Hematopoietic multipotent progenitor cell (in vitro differentiated cells): ENCODE data around the gene FAM53A. TPM values are rescaled to one million over a fixed set of nuclear protein-coding genes. Genes with fewer than 3 reads are reported as not detected.
"Not testable (repeated sequence)": the region's sequence is repeated elsewhere in the genome, so short reads cannot be mapped to it uniquely, and the experiment has no call there.

Experiments
- DNase-seq, 3 donors: peaks; one replicate each; pipeline ENCODE4 v3.0.0-alpha.2; 2011 to 2015; ENCODE audit warnings: low read depth in 2 of 3, low spot score in 2 of 3
- total RNA-seq: library from RNA; depleted of rRNA; stranded (reverse); fragments of >200 nt; gene quantifications from one replicate; pipeline ENCODE4 v1.2.3, GENCODE V29; 2012

FAM53A gene
- total RNA-seq, 1 donor: 9.4 TPM

DNA sequence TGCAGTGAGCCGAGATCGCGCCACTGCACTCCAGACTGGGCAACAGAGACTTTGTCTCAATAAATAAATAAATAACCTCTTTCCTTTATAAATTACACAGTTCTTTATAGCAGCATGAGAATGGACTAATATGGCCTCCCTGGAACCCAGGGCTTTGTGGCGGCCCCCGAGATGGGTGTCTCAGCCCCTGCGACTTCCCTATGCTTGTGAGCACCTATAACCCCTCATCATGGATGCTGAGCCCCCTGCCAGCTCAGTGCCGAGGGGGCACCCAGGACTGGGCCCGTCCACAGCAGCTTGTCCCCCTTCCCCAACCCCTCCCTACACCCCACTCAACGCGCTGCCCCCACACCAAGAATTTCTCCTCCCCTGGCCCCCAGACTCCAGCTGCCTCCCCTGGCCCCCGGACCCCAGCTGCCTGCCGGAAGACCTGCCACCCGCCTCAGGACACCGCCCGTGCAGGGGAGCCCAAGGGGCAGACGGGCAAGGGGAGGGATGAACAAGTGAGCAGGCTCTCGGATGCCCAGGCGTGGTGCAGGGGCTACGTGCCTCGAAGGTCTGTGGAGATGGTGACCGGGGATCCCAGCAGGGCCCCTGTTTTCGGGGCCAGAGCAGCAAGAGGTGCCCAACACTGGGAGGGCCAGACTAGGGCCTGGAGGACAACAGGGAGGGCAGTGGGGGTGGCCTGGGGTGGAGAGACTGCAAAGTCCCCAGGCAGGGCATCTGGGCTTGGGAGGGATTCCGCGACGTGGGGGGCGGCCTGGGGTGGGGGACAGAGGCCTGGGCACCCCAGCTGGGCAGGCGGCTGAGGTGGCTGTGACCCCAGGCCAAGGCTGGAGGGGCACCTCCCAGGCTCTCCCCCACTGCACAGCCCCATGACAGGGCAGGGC lies 74.0 kb downstream of the FAM53A start:
- no peak for DNase-seq

DNA sequence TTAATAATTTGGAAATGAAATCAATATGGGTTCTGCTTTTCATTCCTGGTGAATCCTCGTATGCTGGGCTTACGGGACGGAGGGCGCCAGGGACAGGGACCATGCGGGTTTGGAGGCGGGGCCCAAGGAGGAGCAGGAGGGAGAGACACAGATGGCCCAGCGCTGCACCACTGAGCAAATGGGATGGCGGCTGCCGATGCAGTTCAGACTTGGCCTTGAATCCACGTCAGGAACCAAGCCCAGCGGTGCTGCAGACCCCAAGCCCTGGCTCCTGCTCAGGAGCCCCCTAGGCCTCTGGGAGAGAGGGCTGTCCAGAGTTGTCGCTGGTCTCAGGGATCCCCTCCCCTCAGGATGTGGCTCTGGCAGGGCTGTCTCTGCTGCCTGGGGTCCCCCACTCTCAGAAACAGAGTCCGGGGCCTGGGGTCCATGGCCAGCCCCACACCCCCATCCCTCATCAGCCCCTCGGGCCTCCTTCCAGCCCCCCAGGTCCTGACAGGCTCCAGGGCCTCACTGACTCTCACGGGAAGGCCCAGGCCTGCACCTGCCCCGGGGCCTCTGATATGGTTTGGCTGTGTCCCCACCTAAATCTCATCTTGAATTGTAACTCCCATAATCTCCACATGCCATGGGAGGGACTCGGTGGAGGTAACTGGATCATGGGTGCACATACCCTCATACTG lies 75.2 kb downstream of the FAM53A start:
- DNase-seq: no peak

- no peak for DNase-seq
These were observed 75.8 kb downstream of the FAM53A start for GRCh38 chr4:1608196-1608820.

DNA sequence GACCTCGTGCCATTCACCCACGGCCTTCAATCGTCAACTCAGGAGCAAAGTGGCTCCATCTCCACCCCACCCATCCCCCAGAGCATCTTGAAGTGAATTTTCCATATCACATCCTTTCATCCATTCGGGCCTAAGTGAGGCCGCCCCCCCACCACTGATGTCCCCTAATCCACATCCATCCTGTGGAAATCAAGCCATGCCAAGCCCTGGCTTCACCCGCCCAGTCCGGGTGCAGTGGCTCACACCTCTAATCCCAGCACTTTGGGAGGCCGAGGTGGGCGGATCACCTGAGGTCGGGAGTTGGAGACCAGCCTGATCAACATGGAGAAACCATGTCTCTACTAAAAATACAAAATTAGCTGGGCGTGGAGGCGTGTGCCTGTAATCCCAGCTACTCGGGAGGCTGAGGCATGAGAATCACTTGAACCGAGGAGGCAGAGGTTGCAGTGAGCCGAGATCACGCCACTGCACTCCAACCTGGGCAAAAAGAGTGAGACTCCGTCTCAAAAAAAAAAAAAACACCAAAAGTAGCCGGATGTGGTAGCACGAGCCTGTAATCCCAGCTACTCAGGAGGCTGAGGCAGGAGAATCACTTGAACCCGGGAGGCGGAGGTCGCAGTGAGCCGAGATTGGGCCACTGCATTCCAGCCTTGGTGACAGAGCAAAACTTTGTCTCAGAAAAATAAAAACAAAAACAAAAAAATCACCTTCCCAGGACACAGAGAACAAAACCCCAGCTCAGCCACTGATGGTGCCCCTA lies 76.5 kb downstream of the FAM53A start:
- DNase-seq: not testable (repeated sequence)

GRCh38 chr4:1604706-1605205 lies 79.4 kb downstream of the FAM53A start:
- no peak for DNase-seq

GRCh38 chr4:1604181-1604705 lies 79.9 kb downstream of the FAM53A start:
- DNase-seq: no peak

DNA sequence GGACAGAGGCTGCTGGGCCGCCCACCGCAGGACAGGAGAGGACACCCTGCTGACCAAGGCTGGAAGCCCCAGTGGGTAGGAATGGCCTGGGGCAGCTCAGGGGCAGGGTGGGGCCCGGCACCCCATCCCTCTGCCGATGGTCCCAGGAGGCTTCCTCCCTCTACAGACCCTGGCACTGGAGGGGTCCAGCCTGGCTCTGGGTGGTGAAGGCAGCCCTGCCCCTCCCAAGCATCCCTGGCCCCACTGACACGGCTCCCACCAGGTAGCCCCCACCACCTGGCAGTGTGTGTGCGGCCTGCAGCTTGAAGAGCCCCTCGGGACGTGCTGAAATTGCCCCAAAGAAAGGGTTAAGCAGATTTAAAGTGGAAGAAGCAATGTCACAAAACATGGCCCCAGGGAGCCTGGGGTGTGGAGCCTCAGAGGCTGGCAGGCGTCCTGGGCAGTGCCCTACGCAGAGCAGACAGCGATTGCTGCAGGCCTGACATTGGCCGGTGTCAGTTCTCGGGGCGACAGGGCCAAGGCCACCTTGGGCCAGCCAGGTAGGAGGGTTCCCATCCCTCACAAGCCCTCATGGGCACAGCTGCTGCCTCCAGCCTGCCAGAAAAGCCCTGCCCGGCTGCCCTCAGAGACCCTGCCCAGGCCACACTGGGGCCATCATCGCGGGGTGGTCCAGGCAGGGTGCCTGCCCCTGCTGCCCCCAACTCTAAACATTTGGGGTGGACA lies 80.5 kb downstream of the FAM53A start:
- DNase-seq: no peak

DNA sequence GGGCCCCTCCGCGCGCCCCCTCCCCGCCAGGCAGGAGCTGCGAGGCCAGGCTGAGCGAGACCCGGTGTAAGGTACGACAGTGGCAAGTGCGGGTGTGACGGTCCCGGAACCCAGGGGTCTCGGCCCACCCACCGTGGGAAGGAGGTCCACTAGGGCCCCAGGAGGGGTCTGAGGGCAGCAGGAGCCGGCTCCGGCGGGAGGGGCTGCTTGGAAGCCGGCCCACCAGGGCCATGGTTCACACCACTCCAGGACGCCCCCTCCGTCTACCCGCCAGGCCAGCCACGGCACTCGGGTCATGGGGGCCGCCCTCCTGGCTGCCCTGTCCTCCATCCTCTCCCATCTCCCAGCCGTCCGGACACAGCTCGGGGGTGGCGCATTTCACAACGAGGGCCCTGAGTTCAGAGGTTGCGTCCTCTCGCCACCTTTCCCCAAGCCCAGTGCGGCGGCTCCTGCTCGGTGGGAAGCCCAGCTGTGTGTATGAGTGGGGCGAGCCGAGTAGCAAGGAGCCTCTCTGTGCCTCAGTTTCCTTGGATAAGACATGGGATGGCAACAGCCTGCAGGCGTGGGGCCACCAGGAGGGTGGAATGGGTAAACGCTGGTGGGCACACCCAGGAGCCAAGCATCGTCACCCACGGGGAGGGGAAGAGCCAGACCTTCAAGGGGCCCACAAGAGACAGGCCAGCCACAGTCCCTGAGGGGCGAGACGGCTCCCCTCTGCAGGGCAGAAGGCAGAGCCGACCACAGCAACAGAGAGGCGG lies 81.3 kb downstream of the FAM53A start:
- no peak for DNase-seq

DNA sequence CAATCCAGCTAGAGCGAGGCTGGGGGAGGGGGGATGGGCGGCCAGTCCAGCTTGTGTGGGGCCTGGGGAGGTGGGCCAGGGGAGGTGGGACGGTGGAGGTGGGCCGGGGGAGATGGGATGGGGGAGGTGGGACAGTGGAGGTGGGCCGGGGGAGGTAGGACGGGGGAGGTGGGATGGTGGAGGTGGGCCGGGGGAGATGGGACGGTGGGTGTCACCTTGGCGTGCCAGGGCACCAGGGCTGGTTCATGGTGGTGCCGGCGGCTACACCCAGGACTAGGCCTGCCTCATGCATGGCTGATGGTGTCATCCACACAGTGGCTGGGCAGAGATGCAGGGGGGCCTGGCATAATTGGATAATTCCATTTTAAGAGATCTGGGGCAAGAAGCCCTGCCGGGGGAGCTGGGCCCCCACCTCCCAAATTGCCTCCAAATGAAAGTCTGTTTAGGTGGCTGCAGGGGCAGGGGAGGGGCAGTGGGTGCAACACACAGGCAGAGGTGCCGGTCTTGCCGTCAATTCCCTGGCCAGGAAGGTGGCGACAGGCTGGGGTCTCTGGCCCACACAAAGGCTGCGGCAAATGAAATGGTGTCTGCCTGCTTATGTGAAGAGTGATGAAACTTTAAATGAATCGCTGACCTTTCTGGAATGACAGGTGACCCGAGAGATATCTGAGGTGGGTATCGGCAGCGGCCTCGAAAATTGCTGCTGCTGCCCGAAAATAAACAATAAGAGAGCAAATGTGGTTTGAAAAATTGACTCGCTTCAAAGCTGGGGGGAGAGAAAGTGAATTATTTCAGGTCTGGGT lies 82.1 kb downstream of the FAM53A start:
- DNase-seq: no peak

DNA sequence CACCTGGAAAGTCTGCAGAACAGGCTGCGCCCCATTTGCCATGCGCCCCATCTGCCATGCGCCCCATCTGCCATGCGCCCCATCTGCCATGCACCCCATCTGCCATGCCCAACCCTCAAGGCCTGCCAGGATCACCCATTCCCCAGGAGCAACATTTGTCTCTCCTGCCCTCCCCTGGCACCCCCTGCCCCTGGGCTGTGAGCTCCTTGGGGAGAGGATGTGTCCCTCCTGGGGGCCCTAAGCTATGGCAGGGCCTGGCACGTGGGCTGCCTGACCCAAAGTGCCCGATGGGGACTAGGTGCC lies 82.6 kb downstream of the FAM53A start:
- DNase-seq: no peak

DNA sequence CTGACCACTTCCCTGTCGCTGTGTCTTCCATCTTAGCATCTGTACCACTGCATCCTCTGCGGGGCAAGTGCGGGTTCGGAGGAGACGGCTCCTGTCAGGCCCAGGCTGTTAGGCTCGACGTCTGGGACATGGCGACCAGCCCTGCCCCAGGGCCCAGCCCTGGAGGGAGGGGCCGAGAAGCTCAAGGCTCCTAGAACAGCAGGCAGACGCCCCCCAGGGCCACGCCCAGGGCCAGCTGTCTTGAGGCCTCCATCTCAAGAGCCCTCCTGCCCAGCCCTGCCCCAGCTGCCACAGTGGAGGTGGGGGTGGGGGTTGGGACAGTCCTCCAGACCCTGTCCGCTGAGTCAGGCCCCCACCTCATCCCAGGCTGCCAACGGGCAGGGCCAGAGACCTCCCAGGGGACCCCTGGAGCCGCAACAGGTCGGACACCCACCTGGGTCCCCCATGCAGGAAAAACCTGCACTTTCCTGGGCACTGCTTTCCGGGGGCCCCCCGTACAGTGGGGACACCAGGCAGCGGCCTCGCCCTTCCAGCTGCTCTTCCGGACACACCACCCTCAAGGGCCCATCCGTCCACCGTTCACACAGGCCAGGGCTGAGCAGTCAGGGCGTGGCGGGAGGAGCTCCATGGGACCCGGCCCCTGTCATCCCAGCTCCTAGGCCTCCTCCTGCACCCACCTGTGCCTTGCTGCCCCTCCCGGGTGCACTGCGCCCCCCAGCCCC lies 83.1 kb downstream of the FAM53A start:
- no peak for DNase-seq

DNA sequence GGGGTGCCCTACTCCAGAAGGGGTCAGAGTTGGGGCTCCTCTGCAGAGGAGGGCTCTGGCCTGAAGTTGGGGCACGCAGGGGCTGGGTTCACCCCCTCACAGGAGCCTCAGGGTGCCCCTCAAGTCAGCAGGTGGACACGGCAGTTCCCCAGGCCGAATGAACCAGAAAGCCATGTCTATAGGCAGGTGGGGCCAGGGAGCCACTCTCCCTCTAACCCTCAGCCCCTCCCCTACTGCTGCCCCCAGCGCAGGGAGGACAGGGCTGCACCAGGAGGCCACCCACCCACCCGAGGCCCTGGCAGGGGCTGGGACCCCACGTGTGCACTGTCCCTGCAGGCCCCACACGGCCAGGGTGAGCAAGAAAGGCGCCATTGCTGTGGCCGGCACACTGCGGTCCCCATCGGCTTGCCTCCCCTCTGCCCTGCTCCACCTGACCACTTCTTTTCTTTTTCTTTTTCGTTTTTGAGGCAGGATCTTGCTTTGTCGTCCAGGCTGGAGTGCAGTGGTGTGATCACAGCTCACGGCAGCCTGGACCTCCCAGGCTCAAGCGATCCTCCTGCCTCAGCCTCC lies 83.8 kb downstream of the FAM53A start:
- DNase-seq: no peak

DNA sequence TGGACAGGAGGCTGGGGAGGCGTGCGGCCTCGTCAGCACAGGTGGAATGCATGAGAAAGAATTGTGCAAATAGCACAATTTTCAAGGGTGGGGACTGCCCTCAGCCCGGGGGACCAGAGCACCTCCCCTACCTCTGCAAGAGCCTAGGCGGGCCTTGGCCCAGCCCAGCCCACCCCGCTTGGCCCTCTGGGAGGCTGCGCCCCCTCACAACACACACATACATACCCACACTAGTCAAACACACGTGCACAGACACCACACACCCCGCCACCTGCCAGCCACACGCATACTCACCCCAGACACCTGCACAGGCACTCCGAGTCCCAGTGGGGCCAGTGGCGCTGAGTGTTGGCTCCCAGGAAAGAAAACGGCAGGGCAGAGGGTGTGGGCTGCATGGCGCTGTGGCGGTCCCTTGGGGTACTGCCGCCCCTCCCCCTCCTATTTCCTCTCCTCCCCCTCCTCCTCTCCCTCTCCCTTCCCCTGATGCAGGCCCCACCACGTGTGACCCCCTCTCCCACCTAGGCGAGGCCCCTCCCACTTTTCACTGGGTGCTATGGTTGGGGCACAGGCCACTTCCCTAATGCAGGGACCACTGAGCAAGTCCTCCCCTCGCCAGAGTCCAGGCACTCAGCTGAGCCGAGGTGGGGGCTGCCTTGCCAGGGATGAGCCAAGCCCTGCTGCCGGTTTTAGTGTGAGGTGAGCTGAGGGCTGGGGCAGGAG lies 84.5 kb downstream of the FAM53A start:
- DNase-seq: no peak

DNA sequence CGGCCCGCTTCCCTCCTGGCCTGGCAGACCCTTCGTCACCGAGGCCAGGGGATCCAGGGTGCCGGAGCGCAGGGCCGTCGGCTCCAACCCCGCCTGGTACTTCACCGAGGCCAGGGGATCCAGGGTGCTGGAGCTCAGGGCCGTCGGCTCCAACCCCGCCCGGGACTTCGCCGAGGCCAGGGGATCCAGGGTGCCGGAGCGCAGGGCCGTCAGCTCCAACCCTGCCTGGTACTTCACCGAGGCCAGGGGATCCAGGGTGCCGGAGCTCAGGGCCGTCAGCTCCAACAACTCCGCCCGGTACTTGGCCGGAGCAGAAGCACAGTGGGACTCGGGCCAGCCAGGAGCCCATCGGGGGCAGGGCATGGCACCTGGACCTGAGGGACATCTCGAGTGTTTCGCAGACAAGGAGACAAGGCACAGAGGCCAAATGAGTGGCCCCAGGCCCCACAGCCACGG lies 85.1 kb downstream of the FAM53A start:
- no peak for DNase-seq

DNA sequence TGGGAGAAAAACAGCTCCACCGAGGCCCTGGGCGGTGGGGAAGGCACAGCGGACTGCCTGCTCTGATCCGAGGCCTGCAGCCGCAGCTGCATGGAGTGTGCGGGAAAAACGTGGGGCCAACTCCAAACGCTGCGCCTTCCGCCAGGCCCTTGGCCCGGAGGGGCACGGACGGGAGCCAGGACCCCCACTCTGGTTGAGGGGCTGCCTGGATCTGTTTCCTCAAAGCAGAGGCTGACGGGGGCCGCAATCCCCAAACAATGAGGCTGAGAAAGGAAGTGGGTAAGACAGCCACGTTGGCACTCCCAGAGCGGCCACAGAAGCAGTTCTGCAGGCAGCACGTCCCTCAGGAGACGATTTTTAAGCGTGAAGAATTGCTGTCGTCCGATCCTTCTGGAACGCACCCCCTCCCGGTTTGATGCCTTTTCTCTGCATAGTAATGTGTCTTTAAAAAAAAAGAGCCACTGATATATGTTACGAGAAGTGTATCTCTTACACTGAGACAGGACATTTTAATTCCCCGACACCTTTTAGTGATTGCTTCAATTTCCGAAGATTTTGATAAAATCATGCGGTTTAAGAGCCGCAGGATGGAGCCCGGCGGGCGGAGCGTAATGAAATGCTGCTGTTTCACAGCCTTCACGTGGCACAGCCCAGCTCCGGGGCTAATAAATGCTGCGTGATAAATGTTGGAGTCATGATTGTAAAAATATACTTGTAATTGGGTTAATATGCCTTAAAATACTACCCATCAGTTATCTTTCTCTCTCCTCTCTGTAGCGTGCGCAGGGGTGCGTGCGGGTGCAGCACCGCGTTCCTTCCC lies 85.7 kb downstream of the FAM53A start:
- DNase-seq: no peak
